Heart left ventricle (tissue), 16 donors: Measurements from ENCODE around the gene MIER2. TPM values are rescaled to one million over a fixed set of nuclear protein-coding genes. Genes with fewer than 3 reads are reported as not detected.

ENCODE experiments used
- ATAC-seq, 4 donors: fragments of 200-7000 bp; cut with Tn5 transposase; one replicate each; pipeline ENCODE4 v1.9.1; 2020 to 2022; ENCODE audit warnings: moderate library complexity in 4 of 4, mild to moderate bottlenecking in 3 of 4, moderate number of reproducible peaks in 1 of 4
- DNase-seq, 5 donors: peaks; one replicate each; pipeline ENCODE4 v3.0.0-alpha.2; 2020
- H3K27ac ChIP-seq, 12 donors: fragments of 200-600 bp; sonication (generic) in 4 of 12; one replicate each; pipeline versions ENCODE4 v1.5.0 to v1.8.0; 2016 to 2022; ENCODE audit warnings: mild to moderate bottlenecking in 2 of 12
- H3K27me3 ChIP-seq, 9 donors: fragments of 200-600 bp; sonication (generic) in 2 of 9; one replicate each; pipeline versions ENCODE4 v1.5.1 to v1.8.0; 2016 to 2022; ENCODE audit warnings: mild to moderate bottlenecking in 3 of 9
- H3K36me3 ChIP-seq, 9 donors: fragments of 200-600 bp; sonication (generic) in 2 of 9; one replicate each; pipeline versions ENCODE4 v1.5.0 to v1.8.0; 2018 to 2022; ENCODE audit warnings: mild to moderate bottlenecking in 2 of 9
- H3K4me1 ChIP-seq, 12 donors: fragments of 200-600 bp; sonication (generic) in 4 of 12; one replicate each; pipeline versions ENCODE4 v1.5.0 to v1.8.0; 2016 to 2022; ENCODE audit warnings: mild to moderate bottlenecking in 3 of 12
- H3K4me3 ChIP-seq, 12 donors: fragments of 200-600 bp; sonication (generic) in 4 of 12; one replicate each; pipeline versions ENCODE4 v1.5.0 to v1.8.0; 2017 to 2022; ENCODE audit warnings: mild to moderate bottlenecking in 9 of 12, moderate library complexity in 4 of 12
- H3K9me3 ChIP-seq, 12 donors: fragments of 200-600 bp; sonication (generic) in 4 of 12; one replicate each; pipeline versions ENCODE4 v1.5.0 to v1.8.0; 2016 to 2022; ENCODE audit warnings: mild to moderate bottlenecking in 1 of 12
- CTCF ChIP-seq, 12 donors: fragments of 200-600 bp; sonication (generic) in 4 of 12; IDR thresholded peaks; one replicate each; pipeline versions ENCODE4 v1.5.0 to v1.8.0; 2018 to 2022; ENCODE audit warnings: antibody characterized with exemption in 12 of 12, mild to moderate bottlenecking in 5 of 12
- POLR2A ChIP-seq, 2 donors: fragments of 450-650 bp; IDR thresholded peaks; one replicate each; pipeline ENCODE4 v1.6.1; 2017; ENCODE audit warnings: antibody characterized with exemption in 2 of 2, mild to moderate bottlenecking in 2 of 2, moderate library complexity in 2 of 2
- WGBS, 4 donors: extraction: QIAGEN DNeasy Blood & Tissue Kit in 2 of 4; methylation state at CpG; one replicate each; pipeline versions ENCODE4 v1.1.5 to v1.1.7; 2013 to 2018; 5-methylcytosine and 5-hydroxymethylcytosine counted together
- intact Hi-C, 10 donors: fragments of 100-400 bp; cut with DNase I; formaldehyde crosslinking; loops; one replicate each; pipeline versions ENCODE4 v1.11.1 to v1.14.2; 2022
- polyA plus RNA-seq, 2 donors: library from polyadenylated mRNA; stranded (reverse); fragments of 200-250 nt; gene quantifications; one replicate each; pipeline ENCODE4 v1.2.3, GENCODE V29; 2013
- total RNA-seq, 9 donors: library from RNA; depleted of rRNA in 2 of 9; stranded (reverse); fragments of >200 nt in 2 of 9; fragmentation: NEBNext Ultra II Directional in 3 of 9; extraction: Animal tissue kit (Norgen Biotek cat#: 25700) in 3 of 9; gene quantifications; one replicate each; pipeline versions ENCODE4 v1.1.0 to v1.2.4, GENCODE V29; 2016 to 2023
- donor health status: ischemic (EF 13 %, LVEDD 7.1; RV severe dilation, severe dysfunction).
- donor health status: healthy with polysubstance abuse.
- donor health status: DM: no; HTN: yes; CAD: no.
- donor health status: DM: no; HTN: no; CAD: no.
- donor health status: ischemic (EF 25% LVEDD 6.9; RV normal size, moderate dysfunction).
- donor health status: ischemic (EF 25% LVEDD 5.7; RV mildly dilated, moderate dysfunction).
- donor health status: healthy.
- donor health status: DM: yes; HTN: yes; CAD: no.
- donor health status: ischemic (EF 35%, LVEDD 5.7; RV mildly dilated, moderate dysfunction).
- donor health status: nonischemic (EF 11% LVEDD 7.7; RV severe dilation, severe dysfunction).
- donor health status: DM: yes; HTN: yes; CAD: no.
- donor health status: PGD.
- donor health status: ischemic (EF 29% LVEDD 5.4; RV normal size, mild dysfunction).
- donor health status: nonischemic (EF 23%, LVEDD 6.1; RV moderate dilation, normal function).

The MIER2 gene
- total and polyA plus RNA-seq, 11 donors, result 15.7 to 30.3 (median 19.5) TPM

GRCh38 chr19:340620-341385, 3.8 kb downstream of the MIER2 start:
- Histone ChIP-seq H3K9me3 (no peaks in the 10 kb centered on the region), H3K27me3 (no peaks in the 10 kb centered on the region), H3K4me1 (peaks cover 0 to 51% (median 34%) of the 10 kb centered on the region in 12 donors), H3K4me3 (peak overlapping the region in 10 of 12 donors; percentile 8 to 98 (median 74)), H3K27ac (peak overlapping the region in 10 of 12 donors; percentile 3 to 90 (median 86)), H3K36me3 (peaks cover 0 to 5% (median 0%) of the 10 kb centered on the region in 9 donors)
- DNase-seq (no peak), ATAC-seq (no peak)
- TF ChIP-seq POLR2A (IDR thresholded peaks at IDR 0.05), result no peak
- no peak for TF ChIP-seq CTCF (IDR thresholded peaks at IDR 0.05)
- intact Hi-C loops, result no loop called here
- 72 to 85% (median 78%) methylated on average over 15 of the region's 15 CpGs for WGBS, 4 donors

- ATAC-seq, result no peak
- Histone ChIP-seq H3K4me1 (peaks cover 0 to 46% (median 32%) of the 10 kb centered on the region in 12 donors), H3K36me3 (peaks cover 0 to 17% (median 7%) of the 10 kb centered on the region in 9 donors), H3K9me3 (no peaks in the 10 kb centered on the region), H3K27ac (no peak overlapping the region), H3K4me3 (no peak overlapping the region), H3K27me3 (no peaks in the 10 kb centered on the region)
- TF ChIP-seq CTCF (IDR thresholded peaks at IDR 0.05), result no peak
- no peak for TF ChIP-seq POLR2A (IDR thresholded peaks at IDR 0.05)
- intact Hi-C loops, result no loop called here
- WGBS, 4 donors, result 91 to 97% (median 93%) methylated on average over 10 of the region's 10 CpGs
- DNase-seq, result no peak
Observed at GRCh38 chr19:339262-339887, 5.2 kb downstream of the MIER2 start.

- intact Hi-C loops, result no loop called here
- Histone ChIP-seq H3K27me3 (no peaks in the 10 kb centered on the region), H3K4me3 (no peak overlapping the region), H3K9me3 (no peaks in the 10 kb centered on the region), H3K27ac (no peak overlapping the region), H3K36me3 (peaks cover 0 to 23% (median 13%) of the 10 kb centered on the region in 9 donors), H3K4me1 (peaks cover 0 to 41% (median 28%) of the 10 kb centered on the region in 12 donors)
- no peak for ATAC-seq
- no peak for DNase-seq
- 87 to 91% (median 90%) methylated on average over 5 of the region's 5 CpGs for WGBS, 4 donors
- TF ChIP-seq POLR2A (IDR thresholded peaks at IDR 0.05), result no peak
- TF ChIP-seq CTCF (IDR thresholded peaks at IDR 0.05), result no peak
Observed at GRCh38 chr19:338421-338820, 6.2 kb downstream of the MIER2 start.

GRCh38 chr19:336067-336614, 8.5 kb downstream of the MIER2 start:
- Histone ChIP-seq H3K4me3 (no peak overlapping the region), H3K27me3 (no peaks in the 10 kb centered on the region), H3K27ac (no peak overlapping the region), H3K9me3 (peaks cover 0 to under 1% (median 0%) of the 10 kb centered on the region in 12 donors), H3K36me3 (peaks cover 0 to 35% (median 24%) of the 10 kb centered on the region in 9 donors), H3K4me1 (peaks cover 0 to 18% (median 6%) of the 10 kb centered on the region in 12 donors)
- 68 to 83% (median 77%) methylated on average over 18 to 20 of the region's 20 CpGs for WGBS, 4 donors
- intact Hi-C loops, result no loop called here
- TF ChIP-seq POLR2A (IDR thresholded peaks at IDR 0.05) (no peak), CTCF (IDR thresholded peaks at IDR 0.05) (no peak)
- DNase-seq, result no peak
- peak in 3 of 4 donors; percentile 57 to 62 (median 58) for ATAC-seq
